A673 (cell line): ENCODE data around the gene KIDINS220. TPM values are rescaled to one million over a fixed set of nuclear protein-coding genes. Genes with fewer than 3 reads are reported as not detected.

ENCODE experiments used
- BruUV-seq: library from RNA; stranded (reverse); fragments of 400-500 nt; replicated peaks from 2 replicates; lab custom pipeline; 2021; lab: Mats Ljungman, UMichigan
- CTCF ChIA-PET: fragments of 300-600 bp; sonication (Branson Sonifier 250); formaldehyde crosslinking; loops from one replicate; lab custom pipeline; 2022; ENCODE audit warnings: antibody characterized with exemption; lab: Charles Lee
- POLR2A ChIA-PET: fragments of 300-600 bp; sonication (Branson Sonifier 250); formaldehyde crosslinking; loops from one replicate; lab custom pipeline; 2022; ENCODE audit warnings: antibody characterized with exemption; ENCODE audit not compliant: low non-redundant PET; lab: Charles Lee
- DNase-seq: peaks from one replicate; pipeline ENCODE4 v3.0.0-alpha.2; 2015; ENCODE audit warnings: low spot score
- H3K27ac ChIP-seq: fragments of 200-600 bp; sonication (generic); 2 replicates; pipeline ENCODE4 v1.5.1; 2016; ENCODE audit warnings: mixed run types, low read depth, mild to moderate bottlenecking, mixed read lengths, antibody characterized with exemption, low read length; ENCODE audit not compliant: poor library complexity, severe bottlenecking
- H3K27me3 ChIP-seq: fragments of 200-600 bp; sonication (generic); replicated peaks from 2 replicates; pipeline ENCODE4 v1.6.1; 2017; ENCODE audit warnings: mixed run types, low read depth, mild to moderate bottlenecking, mixed read lengths, antibody characterized with exemption, low read length; ENCODE audit not compliant: insufficient read depth, poor library complexity
- H3K36me3 ChIP-seq: fragments of 200-600 bp; sonication (generic); 2 replicates; pipeline ENCODE4 v1.6.1; 2016; ENCODE audit warnings: mixed run types, mild to moderate bottlenecking, mixed read lengths, antibody characterized with exemption, low read length; ENCODE audit not compliant: insufficient read depth, poor library complexity, severe bottlenecking
- H3K4me1 ChIP-seq: fragments of 200-600 bp; sonication (generic); 2 replicates; pipeline ENCODE4 v1.6.1; 2017; ENCODE audit warnings: mixed run types, mild to moderate bottlenecking, mixed read lengths, antibody characterized with exemption, low read length; ENCODE audit not compliant: insufficient read depth, poor library complexity, severe bottlenecking
- H3K4me3 ChIP-seq: fragments of 200-600 bp; sonication (generic); 2 replicates; pipeline ENCODE4 v1.5.1; 2016; ENCODE audit warnings: low read depth, mixed run types, mild to moderate bottlenecking, mixed read lengths, low read length; ENCODE audit not compliant: poor library complexity, severe bottlenecking
- H3K9me3 ChIP-seq: fragments of 200-600 bp; sonication (generic); 2 replicates; pipeline ENCODE4 v1.6.1; 2016; ENCODE audit warnings: mixed run types, low read depth, mild to moderate bottlenecking, mixed read lengths, antibody characterized with exemption, low read length; ENCODE audit not compliant: poor library complexity, severe bottlenecking
- CTCF ChIP-seq: fragments of 300-800, 200-600 bp; sonication (generic); conservative IDR thresholded peaks from 2 replicates; pipeline ENCODE4 v1.5.1; 2017; ENCODE audit warnings: low read depth, mild to moderate bottlenecking, antibody characterized with exemption, low read length, moderate library complexity, mixed read lengths
- EZH2 ChIP-seq: fragments of 200-600 bp; sonication (generic); IDR thresholded peaks from 2 replicates; pipeline ENCODE4 v1.6.1; 2017; ENCODE audit warnings: borderline replicate concordance, low read depth, mild to moderate bottlenecking, mixed read lengths, antibody characterized with exemption, low read length; ENCODE audit not compliant: poor library complexity, severe bottlenecking
- intact Hi-C: fragments of 100-400 bp; cut with micrococcal nuclease; formaldehyde crosslinking; loops from one replicate; pipeline ENCODE4 v1.10.0; 2022; ENCODE audit not compliant: unreplicated experiment
- total RNA-seq: library from RNA; stranded (reverse); gene quantifications from 2 replicates; pipeline ENCODE4 v1.2.3, GENCODE V29; 2021

The KIDINS220 gene
- total RNA-seq, 1 experiment from 2014 or later: 46.4 TPM

GRCh38 chr2:8877894-8878293, 40.5 kb upstream of the KIDINS220 start:
- Histone ChIP-seq H3K27me3 (no peaks in the 10 kb centered on the region), H3K9me3 (no peaks in the 10 kb centered on the region), H3K36me3 (peaks cover 4% of the 10 kb centered on the region), H3K4me1 (no peaks in the 10 kb centered on the region), H3K4me3 (no peak overlapping the region), H3K27ac (no peak overlapping the region)
- no TSS peak for BruUV-seq
- intact Hi-C loops: no loop called here
- CTCF ChIA-PET: no interaction called here
- no peak for TF ChIP-seq CTCF
- TF ChIP-seq EZH2: no peak
- no peak for DNase-seq
- POLR2A ChIA-PET: no interaction called here

- Histone ChIP-seq H3K27ac (no peak overlapping the region), H3K9me3 (no peaks in the 10 kb centered on the region), H3K36me3 (peaks cover 4% of the 10 kb centered on the region), H3K27me3 (no peaks in the 10 kb centered on the region), H3K4me1 (no peaks in the 10 kb centered on the region), H3K4me3 (no peak overlapping the region)
- BruUV-seq: no TSS peak
- DNase-seq: no peak
- POLR2A ChIA-PET: no interaction called here
- intact Hi-C loops: no loop called here
- CTCF ChIA-PET: no interaction called here
- TF ChIP-seq CTCF: no peak
These were observed 39.9 kb upstream of the KIDINS220 start for GRCh38 chr2:8877332-8877731.

- peaks cover 4% of the 10 kb centered on the region for H3K36me3 ChIP-seq
- intact Hi-C loops: no loop called here
- TF ChIP-seq EZH2: no peak
- no peak for TF ChIP-seq CTCF
- ChIA-PET POLR2A (no interaction called here), CTCF (no interaction called here)
- H3K9me3 ChIP-seq: no peaks in the 10 kb centered on the region
- no peak for DNase-seq
- no peaks in the 10 kb centered on the region for H3K4me1 ChIP-seq
- BruUV-seq: no TSS peak
- no peak overlapping the region for H3K27ac ChIP-seq
- H3K4me3 ChIP-seq: no peak overlapping the region
- no peaks in the 10 kb centered on the region for H3K27me3 ChIP-seq
These were observed 39.2 kb upstream of the KIDINS220 start for GRCh38 chr2:8876628-8877027.
